ENCODE measurements around the gene HOXC5.

HOXC5 gene

GRCh38 chr12:53996240-53997203, 36.3 kb upstream of the HOXC5 start:
- DNase-seq, result no peak

- no peak for DNase-seq
Observed at GRCh38 chr12:53997204-53998109, 35.4 kb upstream of the HOXC5 start.

DNA sequence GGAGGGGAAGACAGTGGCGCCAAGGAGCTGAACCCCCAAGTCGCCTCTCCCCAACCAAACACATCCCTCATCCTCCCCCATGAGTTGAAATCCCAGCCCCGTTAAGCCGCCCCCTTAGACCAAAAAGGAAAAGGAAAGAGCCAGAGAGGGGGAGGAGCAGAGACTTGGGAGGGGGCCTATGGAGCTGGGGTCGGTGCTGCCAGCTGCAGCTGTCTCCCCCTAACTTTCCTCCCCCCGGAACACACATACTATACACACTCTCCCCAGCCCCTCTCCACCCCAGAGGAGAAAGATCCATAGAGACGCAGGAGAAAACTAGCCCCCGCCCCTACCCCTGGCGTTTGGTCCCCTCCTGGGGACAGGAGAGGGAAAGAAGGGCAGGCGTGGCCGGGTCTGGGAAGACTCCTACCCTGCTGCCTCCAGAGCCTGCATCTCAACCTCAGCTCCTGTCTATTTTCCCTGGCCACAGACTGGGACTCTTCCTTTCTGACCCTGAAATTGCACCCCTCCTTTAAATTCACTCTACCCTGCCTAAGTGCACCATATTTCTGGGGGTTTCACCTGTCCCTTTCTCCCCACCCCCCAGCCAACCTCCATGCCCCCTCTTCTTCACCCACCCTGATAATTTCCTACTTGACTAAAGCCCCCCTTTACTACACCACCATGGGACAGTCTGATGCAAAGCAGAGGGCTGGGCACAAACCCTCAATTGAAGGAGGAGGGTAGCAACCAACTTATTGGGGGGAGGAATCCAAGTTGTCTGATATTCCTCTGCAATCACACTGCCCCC, 34.5 kb upstream of the HOXC5 start:
- DNase-seq, result no peak

DNA sequence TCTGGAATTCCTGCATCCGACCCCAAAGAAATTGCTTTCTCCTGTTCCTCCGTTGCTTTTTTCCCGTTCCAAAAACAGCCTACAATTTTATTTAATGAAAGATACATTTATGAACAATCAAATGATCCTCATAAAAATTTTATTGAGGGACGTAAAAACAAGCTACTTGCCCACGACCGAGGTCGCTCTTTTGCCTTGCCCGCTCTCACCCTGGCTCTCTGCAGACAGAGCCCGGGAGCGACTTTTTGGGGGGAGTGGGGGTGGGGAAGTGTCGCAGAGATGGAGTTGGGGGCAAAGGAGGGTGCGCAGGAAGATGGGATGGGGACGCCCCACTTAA, 34.0 kb upstream of the HOXC5 start:
- DNase-seq, result no peak

DNA sequence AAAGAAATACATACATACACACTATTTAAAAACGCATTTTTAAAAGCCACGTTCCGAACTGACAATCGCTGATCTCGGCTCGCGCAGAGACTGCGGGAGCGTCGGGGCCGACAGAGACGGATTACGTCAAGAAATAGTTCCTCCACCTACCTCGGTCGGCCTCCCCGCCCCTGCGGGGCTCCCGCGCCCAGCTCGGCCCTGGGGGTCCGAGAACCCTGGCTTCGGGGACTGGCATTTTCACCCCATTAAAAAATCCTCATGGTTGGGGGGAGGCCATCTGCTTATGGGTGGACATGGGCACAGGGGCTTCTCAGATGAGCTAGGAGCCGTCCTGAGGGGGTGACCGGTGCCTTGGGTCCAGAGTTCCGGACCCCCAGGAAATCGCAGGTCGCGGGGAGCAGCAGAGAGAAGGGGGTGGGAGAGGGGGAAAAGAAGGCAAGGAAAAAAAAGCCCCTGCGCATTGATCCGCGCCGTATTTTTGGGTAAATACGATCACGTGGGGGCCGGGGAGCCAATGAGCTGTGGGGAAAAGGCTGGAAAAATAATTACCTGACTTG, 33.2 kb upstream of the HOXC5 start:
- DNase-seq, result peak; percentile 32

GRCh38 chr12:54000116-54001114, 32.4 kb upstream of the HOXC5 start, which contains the start of gene HOXC9:
Gene HOXC9 (plus strand): TSS chr12:54000161. CDS start chr12:54000189, 28 bp downstream.
- no peak for DNase-seq

- DNase-seq, result no peak
Observed at GRCh38 chr12:54001283-54002187, 31.3 kb upstream of the HOXC5 start.

DNA sequence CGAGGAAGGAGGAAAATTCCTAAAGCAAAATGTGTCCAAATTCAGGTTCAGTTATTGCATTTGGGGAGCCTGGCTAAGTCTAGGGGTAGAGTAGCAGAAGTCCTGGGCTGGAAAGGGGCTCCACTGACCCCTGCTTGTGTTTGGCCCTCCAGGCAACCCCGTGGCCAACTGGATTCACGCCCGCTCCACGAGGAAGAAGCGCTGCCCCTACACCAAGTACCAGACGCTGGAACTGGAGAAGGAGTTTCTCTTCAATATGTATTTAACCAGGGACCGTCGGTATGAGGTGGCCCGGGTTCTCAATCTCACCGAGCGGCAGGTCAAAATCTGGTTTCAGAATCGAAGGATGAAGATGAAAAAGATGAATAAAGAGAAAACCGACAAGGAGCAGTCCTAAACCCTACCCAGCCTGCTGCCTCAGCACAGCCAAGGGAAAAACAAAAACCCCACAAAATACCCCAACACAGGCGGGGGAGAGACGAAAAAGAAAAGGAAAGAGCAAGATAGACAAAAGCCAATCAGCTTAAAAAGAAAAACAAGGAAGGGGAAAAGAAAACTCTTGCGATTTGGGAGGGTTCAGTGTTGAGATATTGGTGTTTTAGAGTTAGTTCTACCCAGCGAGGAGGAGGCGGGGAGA, 30.5 kb upstream of the HOXC5 start:
- DNase-seq, result no peak

GRCh38 chr12:54002915-54003389, 29.9 kb upstream of the HOXC5 start:
- no peak for DNase-seq

DNA sequence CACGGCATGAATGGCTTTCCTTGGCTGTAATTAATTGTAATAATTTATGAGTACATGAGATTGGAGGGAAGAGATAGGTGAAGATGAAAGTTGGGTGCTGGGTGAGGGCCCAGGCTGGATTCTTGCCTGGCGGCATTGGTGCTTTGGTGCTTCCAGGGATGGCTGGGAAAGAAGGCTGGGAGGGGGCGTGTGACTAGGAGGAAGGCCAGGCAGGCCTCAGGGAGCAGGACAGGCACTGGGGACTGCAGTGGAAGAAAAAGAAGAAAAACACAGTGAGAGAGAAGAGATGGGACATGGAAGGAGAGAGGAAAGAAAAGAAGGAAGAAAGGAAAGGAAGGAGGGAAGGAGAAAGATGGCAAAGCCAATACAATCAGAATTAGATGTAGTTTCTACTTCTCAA, 29.2 kb upstream of the HOXC5 start:
- no peak for DNase-seq

GRCh38 chr12:54004063-54004840, 28.6 kb upstream of the HOXC5 start:
- DNase-seq, result no peak

DNA sequence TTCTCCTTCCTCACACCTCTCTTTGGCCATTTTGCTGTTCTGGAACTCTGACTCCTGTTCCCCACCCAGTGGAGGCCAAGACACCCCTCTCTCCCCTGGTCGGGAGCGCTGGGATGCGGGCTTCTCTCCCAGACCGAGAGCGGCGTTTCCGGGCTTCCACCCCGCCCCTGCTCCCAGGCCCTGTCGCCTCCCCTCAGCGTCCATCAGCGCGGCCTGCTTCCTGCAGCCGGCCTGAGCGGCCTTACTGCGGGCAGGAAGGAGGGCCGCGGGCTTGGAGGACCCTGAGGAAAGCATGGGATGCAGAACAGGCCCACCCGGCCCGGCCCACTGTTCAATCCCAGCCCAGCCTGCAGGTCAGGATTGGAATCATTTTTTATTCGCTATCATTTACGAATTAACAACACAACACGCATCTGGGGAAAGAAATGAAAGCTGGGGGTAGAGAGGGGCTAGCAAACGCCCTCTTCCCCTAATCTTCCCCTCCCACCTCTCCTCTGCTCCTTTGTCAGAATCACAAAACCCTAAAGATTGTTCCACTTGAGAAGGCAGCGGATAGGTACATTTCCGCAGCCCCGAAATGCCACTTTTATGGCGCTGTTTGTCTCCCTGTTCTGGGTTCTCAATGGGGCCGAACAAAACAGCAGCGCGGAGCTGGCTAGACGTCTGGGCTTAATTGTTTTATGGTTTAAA, 27.9 kb upstream of the HOXC5 start:
- DNase-seq, result no peak

- DNase-seq, result no peak
Observed at GRCh38 chr12:54005531-54005852, 27.4 kb upstream of the HOXC5 start.

GRCh38 chr12:54005853-54006558, 26.8 kb upstream of the HOXC5 start:
- peak; percentile 35 for DNase-seq

DNA sequence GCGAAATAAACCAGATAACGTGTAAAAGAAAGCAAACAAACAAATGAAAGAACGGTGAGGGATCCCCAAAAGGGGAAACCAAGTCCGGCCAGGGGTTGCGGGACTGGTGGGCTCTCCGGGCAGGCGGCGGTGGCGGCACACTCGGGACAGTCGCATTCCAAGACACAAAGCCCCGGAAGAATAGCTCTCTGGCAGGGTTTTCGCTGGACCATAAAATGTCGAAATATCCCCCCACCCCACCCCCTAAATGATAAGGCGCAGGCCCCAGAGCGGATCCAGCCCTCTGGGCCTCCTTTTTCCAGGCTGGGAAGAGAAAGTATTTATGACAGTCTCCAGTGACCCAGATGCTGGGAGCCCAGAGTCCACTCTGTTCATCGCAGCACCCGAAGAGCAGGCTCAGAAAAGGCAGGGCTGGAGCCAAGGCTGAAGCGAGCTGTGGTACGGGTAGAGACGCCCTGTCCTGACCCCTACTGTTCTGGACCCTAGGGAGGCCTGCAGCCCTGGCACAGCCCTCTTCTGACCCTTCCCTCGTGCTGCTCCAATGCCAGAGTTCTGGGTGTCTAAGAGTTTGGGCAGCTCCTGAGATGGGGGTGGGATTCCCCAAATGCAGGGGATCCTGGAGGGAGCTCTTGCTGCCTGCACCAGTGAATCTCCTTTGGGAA, 26.2 kb upstream of the HOXC5 start:
- DNase-seq, result no peak

DNA sequence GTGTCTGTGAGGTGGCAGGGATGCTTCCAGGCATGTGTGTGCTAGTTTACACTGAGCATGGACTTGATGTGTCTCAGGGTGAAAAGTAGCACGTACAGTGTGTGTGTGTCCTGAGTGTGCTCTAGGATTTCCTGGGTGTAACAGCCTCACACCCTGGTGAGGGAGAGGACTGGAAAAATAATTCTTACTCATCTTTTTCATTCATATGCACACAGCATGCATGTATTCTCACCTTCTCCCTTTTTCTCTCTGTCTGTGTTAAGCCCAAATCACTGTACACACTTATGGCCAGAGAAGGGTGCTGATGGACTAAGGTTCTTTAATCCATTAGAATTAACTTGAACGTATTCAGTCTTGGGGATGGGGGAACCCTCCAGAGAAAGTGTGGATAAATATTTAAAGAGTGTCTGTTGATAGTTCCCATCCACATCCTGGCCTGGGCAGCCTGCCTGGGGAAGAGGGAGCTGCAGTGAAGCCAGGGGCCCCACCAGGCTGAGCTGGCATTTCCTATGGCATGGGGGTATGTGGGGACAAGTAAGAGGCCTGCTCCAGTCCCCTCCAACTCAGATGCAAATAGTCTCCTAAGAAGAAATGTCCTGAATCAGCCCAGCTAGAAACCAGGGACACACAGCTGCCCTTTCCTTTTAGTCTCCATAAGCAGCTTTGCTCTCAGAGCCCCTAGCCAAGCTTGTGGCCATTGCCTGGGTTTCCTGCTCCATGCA, 25.2 kb upstream of the HOXC5 start:
- no peak for DNase-seq

All from NCI-H2227 treated with DMSO at 0.1 percent for 48 hours (cell line).